Measurements from ENCODE around the gene CMTR1.

DNA sequence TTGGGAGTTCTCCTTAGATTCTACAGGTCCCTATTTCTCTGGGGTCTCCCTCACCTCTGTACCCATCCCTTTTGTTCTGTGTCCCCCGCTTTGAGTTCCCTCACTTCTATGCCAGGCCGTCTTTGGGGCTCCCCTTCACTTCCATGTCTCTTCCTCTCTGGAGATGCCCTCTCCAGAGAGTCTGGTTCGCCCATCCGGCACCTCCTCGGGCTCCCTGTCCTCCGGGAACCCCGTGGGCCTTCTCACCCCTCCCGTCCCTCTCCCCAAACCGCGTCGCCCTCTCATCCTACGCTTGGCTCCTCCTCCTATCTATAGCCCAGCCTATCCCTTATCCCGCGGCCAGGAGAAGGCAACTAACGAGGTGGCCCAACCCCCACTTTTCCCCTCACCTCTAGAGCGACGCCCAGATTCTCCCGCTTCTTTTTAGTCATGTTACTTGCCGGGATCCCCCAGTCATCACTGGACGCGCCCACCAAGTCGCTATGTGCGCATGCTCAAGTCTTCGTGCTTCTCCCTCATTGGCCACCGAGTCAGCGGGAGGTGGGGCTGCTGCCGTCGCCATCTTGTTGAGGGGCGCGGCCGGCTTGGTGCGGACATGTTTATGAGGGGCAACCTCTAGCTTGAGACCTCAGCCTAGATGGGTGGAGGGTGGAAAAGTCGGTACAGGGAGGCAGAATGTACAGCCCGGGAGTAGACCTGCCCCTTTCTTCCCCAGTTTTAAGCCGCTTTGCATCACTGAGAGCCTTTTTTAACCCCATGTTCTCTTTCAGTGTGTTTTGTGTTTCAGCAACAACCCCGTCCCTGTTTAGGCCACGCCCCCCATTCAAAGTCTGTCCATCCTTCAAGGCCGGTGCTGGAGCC is 66.6 kb downstream of the CMTR1 start, which contains the start of gene CCDC167:
- TF ChIP-seq L3MBTL2 (conservative IDR thresholded peaks at IDR 0.05) (peak; percentile 98), BHLHE40 (IDR thresholded peaks at IDR 0.05; ENCODE audit: borderline replicate concordance) (no peak), SP1 (IDR thresholded peaks at IDR 0.05) (no peak), SUZ12 (IDR thresholded peaks at IDR 0.05) (no peak), ELF4 (IDR thresholded peaks at IDR 0.05) (no peak), FOXK2 (IDR thresholded peaks at IDR 0.05) (no peak), NFRKB (IDR thresholded peaks at IDR 0.05) (no peak)
- TF ChIP-seq, protein P1, sequence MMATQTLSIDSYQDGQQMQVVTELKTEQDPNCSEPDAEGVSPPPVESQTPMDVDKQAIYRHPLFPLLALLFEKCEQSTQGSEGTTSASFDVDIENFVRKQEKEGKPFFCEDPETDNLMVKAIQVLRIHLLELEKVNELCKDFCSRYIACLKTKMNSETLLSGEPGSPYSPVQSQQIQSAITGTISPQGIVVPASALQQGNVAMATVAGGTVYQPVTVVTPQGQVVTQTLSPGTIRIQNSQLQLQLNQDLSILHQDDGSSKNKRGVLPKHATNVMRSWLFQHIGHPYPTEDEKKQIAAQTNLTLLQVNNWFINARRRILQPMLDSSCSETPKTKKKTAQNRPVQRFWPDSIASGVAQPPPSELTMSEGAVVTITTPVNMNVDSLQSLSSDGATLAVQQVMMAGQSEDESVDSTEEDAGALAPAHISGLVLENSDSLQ (IDR thresholded peaks at IDR 0.05), result no peak

Data from HEK293T (cell line).